SK-N-SH treated with all-trans-retinoic acid at 6 μM for 48 hours (cell line): ENCODE measurements around the gene PALLD.
"Not testable (repeated sequence)": the region's sequence is repeated elsewhere in the genome, so short reads cannot be mapped to it uniquely, and the experiment has no call there.

Experiments
- ATAC-seq: fragments of 200-7000 bp; cut with Tn5 transposase; 3 replicates; pipeline ENCODE4 v1.9.1; 2020; ENCODE audit warnings: mild to moderate bottlenecking, moderate library complexity
- BACH2 ChIP-seq: fragments of 250-450 bp; sonication (Bioruptor Pico); IDR thresholded peaks from 2 replicates; pipeline ENCODE4 v1.9.0; 2021; ENCODE audit warnings: mild to moderate bottlenecking, borderline replicate concordance
- CSDC2 ChIP-seq: fragments of 250-450 bp; sonication (Bioruptor Pico); IDR thresholded peaks from 2 replicates; pipeline ENCODE4 v1.5.0; 2020; ENCODE audit warnings: mild to moderate bottlenecking, moderate library complexity
- ISL1 ChIP-seq: fragments of 250-450 bp; sonication (Bioruptor Pico); IDR thresholded peaks from 2 replicates; pipeline ENCODE4 v2.1.2; 2022; ENCODE audit warnings: mild to moderate bottlenecking, moderate library complexity
- RARB ChIP-seq: fragments of 250-450 bp; sonication (Bioruptor Pico); IDR thresholded peaks from 2 replicates; pipeline ENCODE4 v1.8.0; 2021; ENCODE audit warnings: mild to moderate bottlenecking, moderate library complexity
- SNAI2 ChIP-seq: fragments of 250-450 bp; sonication (Bioruptor Pico); IDR thresholded peaks from 2 replicates; pipeline ENCODE4 v1.5.0; 2020; ENCODE audit warnings: mild to moderate bottlenecking, moderate library complexity
- TCF4 ChIP-seq: fragments of 250-450 bp; sonication (Bioruptor Pico); IDR thresholded peaks from 2 replicates; pipeline ENCODE4 v1.8.0; 2021; ENCODE audit warnings: mild to moderate bottlenecking, moderate library complexity, borderline replicate concordance
- TOX ChIP-seq: fragments of 250-450 bp; sonication (Bioruptor Pico); IDR thresholded peaks from 2 replicates; pipeline ENCODE4 v1.8.0; 2021; ENCODE audit warnings: mild to moderate bottlenecking, moderate library complexity, borderline replicate concordance
- ZC3H10 ChIP-seq: fragments of 250-450 bp; sonication (Bioruptor Pico); IDR thresholded peaks from 2 replicates; pipeline ENCODE4 v1.5.1; 2021; ENCODE audit warnings: mild to moderate bottlenecking, moderate library complexity
- ZFP3 ChIP-seq: fragments of 250-450 bp; sonication (Bioruptor Pico); IDR thresholded peaks from 2 replicates; pipeline ENCODE4 v1.5.0; 2020; ENCODE audit warnings: mild to moderate bottlenecking, moderate library complexity
- ZFP30 ChIP-seq: fragments of 450-650 bp; formaldehyde crosslinking; IDR thresholded peaks from 2 replicates; pipeline ENCODE4 v1.5.0; 2022; ENCODE audit warnings: mild to moderate bottlenecking, moderate library complexity
- ZNF565 ChIP-seq: fragments of 450-650 bp; formaldehyde crosslinking; conservative IDR thresholded peaks from 2 replicates; pipeline ENCODE4 v1.5.0; 2020; ENCODE audit warnings: low read depth, mild to moderate bottlenecking, moderate library complexity
- ZNF70 ChIP-seq: fragments of 450-650 bp; formaldehyde crosslinking; IDR thresholded peaks from 2 replicates; pipeline ENCODE4 v1.5.0; 2020; ENCODE audit warnings: mild to moderate bottlenecking, moderate library complexity
- TF ChIP-seq, protein P1 (sequence below): fragments of 250-450 bp; sonication (Bioruptor Pico); IDR thresholded peaks from 2 replicates; pipeline ENCODE4 v1.5.1; 2021; ENCODE audit warnings: mild to moderate bottlenecking, moderate library complexity
- TF ChIP-seq, protein P2 (sequence below): fragments of 250-450 bp; sonication (Bioruptor Pico); IDR thresholded peaks from 2 replicates; pipeline ENCODE4 v1.8.0; 2021; ENCODE audit warnings: low read depth, mild to moderate bottlenecking, moderate library complexity, borderline replicate concordance
- TF ChIP-seq, protein P3 (sequence below): fragments of 250-450 bp; sonication (Bioruptor Pico); IDR thresholded peaks from 2 replicates; pipeline ENCODE4 v1.5.0; 2020; ENCODE audit warnings: mild to moderate bottlenecking, moderate library complexity
- TF ChIP-seq, protein P4 (sequence below): fragments of 250-450 bp; sonication (Bioruptor Pico); IDR thresholded peaks from 2 replicates; pipeline ENCODE4 v1.8.0; 2020; ENCODE audit warnings: mild to moderate bottlenecking, moderate library complexity, borderline replicate concordance
- TF ChIP-seq, protein P5 (sequence below): fragments of 250-450 bp; sonication (Bioruptor Pico); IDR thresholded peaks from 2 replicates; pipeline ENCODE4 v1.5.1; 2020; ENCODE audit warnings: low read depth, mild to moderate bottlenecking, moderate library complexity

The PALLD gene

GRCh38 chr4:168724686-168725411, 228.0 kb downstream of the PALLD start (continued):
- TF ChIP-seq ISL1 (CRISPR knock-in tag) (no peak), TCF4 (no peak), ZNF70 (CRISPR knock-in tag) (no peak), TOX (CRISPR knock-in tag) (no peak), CSDC2 (CRISPR knock-in tag) (no peak)
- TF ChIP-seq, protein P1, sequence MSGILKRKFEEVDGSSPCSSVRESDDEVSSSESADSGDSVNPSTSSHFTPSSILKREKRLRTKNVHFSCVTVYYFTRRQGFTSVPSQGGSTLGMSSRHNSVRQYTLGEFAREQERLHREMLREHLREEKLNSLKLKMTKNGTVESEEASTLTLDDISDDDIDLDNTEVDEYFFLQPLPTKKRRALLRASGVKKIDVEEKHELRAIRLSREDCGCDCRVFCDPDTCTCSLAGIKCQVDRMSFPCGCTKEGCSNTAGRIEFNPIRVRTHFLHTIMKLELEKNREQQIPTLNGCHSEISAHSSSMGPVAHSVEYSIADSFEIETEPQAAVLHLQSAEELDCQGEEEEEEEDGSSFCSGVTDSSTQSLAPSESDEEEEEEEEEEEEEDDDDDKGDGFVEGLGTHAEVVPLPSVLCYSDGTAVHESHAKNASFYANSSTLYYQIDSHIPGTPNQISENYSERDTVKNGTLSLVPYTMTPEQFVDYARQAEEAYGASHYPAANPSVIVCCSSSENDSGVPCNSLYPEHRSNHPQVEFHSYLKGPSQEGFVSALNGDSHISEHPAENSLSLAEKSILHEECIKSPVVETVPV (CRISPR knock-in tag): no peak
- TF ChIP-seq, protein P2, sequence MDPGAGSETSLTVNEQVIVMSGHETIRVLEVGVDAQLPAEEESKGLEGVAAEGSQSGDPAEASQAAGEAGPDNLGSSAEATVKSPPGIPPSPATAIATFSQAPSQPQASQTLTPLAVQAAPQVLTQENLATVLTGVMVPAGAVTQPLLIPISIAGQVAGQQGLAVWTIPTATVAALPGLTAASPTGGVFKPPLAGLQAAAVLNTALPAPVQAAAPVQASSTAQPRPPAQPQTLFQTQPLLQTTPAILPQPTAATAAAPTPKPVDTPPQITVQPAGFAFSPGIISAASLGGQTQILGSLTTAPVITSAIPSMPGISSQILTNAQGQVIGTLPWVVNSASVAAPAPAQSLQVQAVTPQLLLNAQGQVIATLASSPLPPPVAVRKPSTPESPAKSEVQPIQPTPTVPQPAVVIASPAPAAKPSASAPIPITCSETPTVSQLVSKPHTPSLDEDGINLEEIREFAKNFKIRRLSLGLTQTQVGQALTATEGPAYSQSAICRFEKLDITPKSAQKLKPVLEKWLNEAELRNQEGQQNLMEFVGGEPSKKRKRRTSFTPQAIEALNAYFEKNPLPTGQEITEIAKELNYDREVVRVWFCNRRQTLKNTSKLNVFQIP (CRISPR knock-in tag): no peak

GRCh38 chr4:168725930-168726329, 229.1 kb downstream of the PALLD start:
- TF ChIP-seq ZFP30 (no peak), SNAI2 (no peak), TCF4 (no peak), ZNF70 (CRISPR knock-in tag) (no peak), BACH2 (CRISPR knock-in tag) (no peak), RARB (CRISPR knock-in tag) (no peak), ZC3H10 (CRISPR knock-in tag) (no peak), ZFP3 (CRISPR knock-in tag) (no peak), ZNF565 (CRISPR knock-in tag) (no peak), TOX (CRISPR knock-in tag) (no peak), CSDC2 (CRISPR knock-in tag) (no peak)
- TF ChIP-seq, protein P2 (CRISPR knock-in tag): no peak
- TF ChIP-seq, protein P3, sequence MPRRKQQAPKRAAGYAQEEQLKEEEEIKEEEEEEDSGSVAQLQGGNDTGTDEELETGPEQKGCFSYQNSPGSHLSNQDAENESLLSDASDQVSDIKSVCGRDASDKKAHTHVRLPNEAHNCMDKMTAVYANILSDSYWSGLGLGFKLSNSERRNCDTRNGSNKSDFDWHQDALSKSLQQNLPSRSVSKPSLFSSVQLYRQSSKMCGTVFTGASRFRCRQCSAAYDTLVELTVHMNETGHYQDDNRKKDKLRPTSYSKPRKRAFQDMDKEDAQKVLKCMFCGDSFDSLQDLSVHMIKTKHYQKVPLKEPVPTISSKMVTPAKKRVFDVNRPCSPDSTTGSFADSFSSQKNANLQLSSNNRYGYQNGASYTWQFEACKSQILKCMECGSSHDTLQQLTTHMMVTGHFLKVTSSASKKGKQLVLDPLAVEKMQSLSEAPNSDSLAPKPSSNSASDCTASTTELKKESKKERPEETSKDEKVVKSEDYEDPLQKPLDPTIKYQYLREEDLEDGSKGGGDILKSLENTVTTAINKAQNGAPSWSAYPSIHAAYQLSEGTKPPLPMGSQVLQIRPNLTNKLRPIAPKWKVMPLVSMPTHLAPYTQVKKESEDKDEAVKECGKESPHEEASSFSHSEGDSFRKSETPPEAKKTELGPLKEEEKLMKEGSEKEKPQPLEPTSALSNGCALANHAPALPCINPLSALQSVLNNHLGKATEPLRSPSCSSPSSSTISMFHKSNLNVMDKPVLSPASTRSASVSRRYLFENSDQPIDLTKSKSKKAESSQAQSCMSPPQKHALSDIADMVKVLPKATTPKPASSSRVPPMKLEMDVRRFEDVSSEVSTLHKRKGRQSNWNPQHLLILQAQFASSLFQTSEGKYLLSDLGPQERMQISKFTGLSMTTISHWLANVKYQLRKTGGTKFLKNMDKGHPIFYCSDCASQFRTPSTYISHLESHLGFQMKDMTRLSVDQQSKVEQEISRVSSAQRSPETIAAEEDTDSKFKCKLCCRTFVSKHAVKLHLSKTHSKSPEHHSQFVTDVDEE: no peak
- TF ChIP-seq, protein P4, sequence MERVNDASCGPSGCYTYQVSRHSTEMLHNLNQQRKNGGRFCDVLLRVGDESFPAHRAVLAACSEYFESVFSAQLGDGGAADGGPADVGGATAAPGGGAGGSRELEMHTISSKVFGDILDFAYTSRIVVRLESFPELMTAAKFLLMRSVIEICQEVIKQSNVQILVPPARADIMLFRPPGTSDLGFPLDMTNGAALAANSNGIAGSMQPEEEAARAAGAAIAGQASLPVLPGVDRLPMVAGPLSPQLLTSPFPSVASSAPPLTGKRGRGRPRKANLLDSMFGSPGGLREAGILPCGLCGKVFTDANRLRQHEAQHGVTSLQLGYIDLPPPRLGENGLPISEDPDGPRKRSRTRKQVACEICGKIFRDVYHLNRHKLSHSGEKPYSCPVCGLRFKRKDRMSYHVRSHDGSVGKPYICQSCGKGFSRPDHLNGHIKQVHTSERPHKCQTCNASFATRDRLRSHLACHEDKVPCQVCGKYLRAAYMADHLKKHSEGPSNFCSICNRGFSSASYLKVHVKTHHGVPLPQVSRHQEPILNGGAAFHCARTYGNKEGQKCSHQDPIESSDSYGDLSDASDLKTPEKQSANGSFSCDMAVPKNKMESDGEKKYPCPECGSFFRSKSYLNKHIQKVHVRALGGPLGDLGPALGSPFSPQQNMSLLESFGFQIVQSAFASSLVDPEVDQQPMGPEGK (CRISPR knock-in tag): no peak
- TF ChIP-seq, protein P5, sequence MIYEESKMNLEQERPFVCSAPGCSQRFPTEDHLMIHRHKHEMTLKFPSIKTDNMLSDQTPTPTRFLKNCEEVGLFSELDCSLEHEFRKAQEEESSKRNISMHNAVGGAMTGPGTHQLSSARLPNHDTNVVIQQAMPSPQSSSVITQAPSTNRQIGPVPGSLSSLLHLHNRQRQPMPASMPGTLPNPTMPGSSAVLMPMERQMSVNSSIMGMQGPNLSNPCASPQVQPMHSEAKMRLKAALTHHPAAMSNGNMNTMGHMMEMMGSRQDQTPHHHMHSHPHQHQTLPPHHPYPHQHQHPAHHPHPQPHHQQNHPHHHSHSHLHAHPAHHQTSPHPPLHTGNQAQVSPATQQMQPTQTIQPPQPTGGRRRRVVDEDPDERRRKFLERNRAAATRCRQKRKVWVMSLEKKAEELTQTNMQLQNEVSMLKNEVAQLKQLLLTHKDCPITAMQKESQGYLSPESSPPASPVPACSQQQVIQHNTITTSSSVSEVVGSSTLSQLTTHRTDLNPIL (CRISPR knock-in tag): no peak
- no peak for ATAC-seq

- not testable (repeated sequence) for ATAC-seq
These were observed 230.3 kb downstream of the PALLD start for GRCh38 chr4:168727181-168727580.
